Liver (tissue), 9 donors: ENCODE results near the gene PPM1N. TPM values are rescaled to one million over a fixed set of nuclear protein-coding genes. Genes with fewer than 3 reads are reported as not detected.

Experiments
- DNase-seq: peaks from one replicate; pipeline ENCODE4 v3.0.0-alpha.2; 2017; ENCODE audit warnings: low spot score
- H3K27ac ChIP-seq, 2 donors: one replicate each; pipeline ENCODE4 v1.7.0; 2013; ENCODE audit warnings: inconsistent platforms in 2 of 2, low read length in 2 of 2, control low read depth in 1 of 2, low read depth in 1 of 2, mild to moderate bottlenecking in 1 of 2
- H3K27me3 ChIP-seq, 4 donors: one replicate each; pipeline versions ENCODE4 v1.6.1 to v1.7.0; 2013; ENCODE audit warnings: low read length in 3 of 4, inconsistent platforms in 1 of 4, mild to moderate bottlenecking in 1 of 4, moderate library complexity in 1 of 4; ENCODE audit not compliant: control insufficient read depth in 4 of 4, insufficient read depth in 4 of 4
- H3K36me3 ChIP-seq, 4 donors: one replicate each; pipeline versions ENCODE4 v1.6.1 to v1.7.0; 2013; ENCODE audit warnings: low read length in 3 of 4, mild to moderate bottlenecking in 3 of 4, low read depth in 1 of 4, moderate library complexity in 1 of 4; ENCODE audit not compliant: control insufficient read depth in 4 of 4, insufficient read depth in 3 of 4
- H3K4me1 ChIP-seq, 4 donors: one replicate each; pipeline versions ENCODE4 v1.6.1 to v1.7.0; 2013; ENCODE audit warnings: low read length in 3 of 4, mild to moderate bottlenecking in 3 of 4, moderate library complexity in 1 of 4; ENCODE audit not compliant: control insufficient read depth in 4 of 4, insufficient read depth in 4 of 4
- H3K4me3 ChIP-seq, 3 donors: one replicate each; pipeline versions ENCODE4 v1.6.1 to v1.7.0; 2013; ENCODE audit warnings: low read length in 3 of 3, control low read depth in 1 of 3, low read depth in 1 of 3, mild to moderate bottlenecking in 1 of 3
- H3K9ac ChIP-seq, 2 donors: one replicate each; pipeline ENCODE4 v1.7.0; 2013; ENCODE audit warnings: low read length in 2 of 2, mild to moderate bottlenecking in 2 of 2, moderate library complexity in 2 of 2, control low read depth in 1 of 2, low read depth in 1 of 2
- H3K9me3 ChIP-seq, 4 donors: one replicate each; pipeline versions ENCODE4 v1.6.1 to v1.7.0; 2013; ENCODE audit warnings: low read length in 3 of 4; ENCODE audit not compliant: control insufficient read depth in 4 of 4
- ATF3 ChIP-seq: IDR thresholded peaks from 2 replicates; pipeline ENCODE4 v1.6.1; 2016; ENCODE audit warnings: antibody characterized with exemption
- CTCF ChIP-seq: fragments of 150-350 bp; IDR thresholded peaks from 2 replicates; pipeline ENCODE4 v1.5.1; 2017; ENCODE audit warnings: improper control_type of control experiment, low read depth, low read length; ENCODE audit not compliant: missing input control
- EGR1 ChIP-seq, 2 donors: IDR thresholded peaks; 2 replicates each; pipeline ENCODE4 v1.6.1; 2016 to 2018; ENCODE audit warnings: antibody characterized with exemption in 2 of 2, low read depth in 2 of 2
- FOXA1 ChIP-seq: IDR thresholded peaks from 2 replicates; pipeline ENCODE4 v1.6.1; 2016; ENCODE audit warnings: antibody characterized with exemption
- FOXA2 ChIP-seq: IDR thresholded peaks from 2 replicates; pipeline ENCODE4 v1.6.1; 2016; ENCODE audit warnings: antibody characterized with exemption
- GABPA ChIP-seq, 2 donors: IDR thresholded peaks in 1 of 2; conservative IDR thresholded peaks in 1 of 2; 2 replicates each; pipeline ENCODE4 v1.6.1; 2016; ENCODE audit warnings: antibody characterized with exemption in 2 of 2, mild to moderate bottlenecking in 1 of 2, moderate library complexity in 1 of 2
- HNF4A ChIP-seq, 2 donors: conservative IDR thresholded peaks; 2 replicates each; pipeline ENCODE4 v1.6.1; 2016; ENCODE audit warnings: antibody characterized with exemption in 2 of 2, mild to moderate bottlenecking in 2 of 2
- HNF4G ChIP-seq: IDR thresholded peaks from 2 replicates; pipeline ENCODE4 v1.6.1; 2016; ENCODE audit warnings: antibody characterized with exemption
- JUND ChIP-seq, 2 donors: IDR thresholded peaks; 2 replicates each; pipeline ENCODE4 v1.6.1; 2016; ENCODE audit warnings: antibody characterized with exemption in 2 of 2
- NR2F2 ChIP-seq: IDR thresholded peaks from 2 replicates; pipeline ENCODE4 v1.6.1; 2016; ENCODE audit warnings: antibody characterized with exemption
- RXRA ChIP-seq, 2 donors: IDR thresholded peaks; 2 replicates each; pipeline ENCODE4 v1.6.1; 2017 to 2018; ENCODE audit warnings: antibody characterized with exemption in 2 of 2, mild to moderate bottlenecking in 1 of 2
- TAF1 ChIP-seq: conservative IDR thresholded peaks from 2 replicates; pipeline ENCODE4 v1.6.1; 2016; ENCODE audit warnings: antibody characterized with exemption, mild to moderate bottlenecking
- YY1 ChIP-seq: IDR thresholded peaks from 2 replicates; pipeline ENCODE4 v1.6.1; 2016; ENCODE audit warnings: antibody characterized with exemption, mild to moderate bottlenecking
- ZBTB33 ChIP-seq: IDR thresholded peaks from 2 replicates; pipeline ENCODE4 v1.6.1; 2016; ENCODE audit warnings: antibody characterized with exemption
- WGBS: extraction: QIAGEN DNeasy Blood & Tissue Kit; methylation state at CpG from one replicate; pipeline ENCODE4 v1.1.7; 2013; 5-methylcytosine and 5-hydroxymethylcytosine counted together
- polyA plus RNA-seq, 2 donors: library from polyadenylated mRNA; stranded (reverse) in 1 of 2; unstranded in 1 of 2; fragments of 200-250 nt in 1 of 2; fragments of >200 nt in 1 of 2; fragmentation: Nextera tagmentation in 1 of 2; extraction: Ambion mirVana in 1 of 2; gene quantifications; one replicate each; pipeline versions ENCODE4 v1.2.1 to v1.2.3, GENCODE V29; 2013 to 2015
- total RNA-seq, 2 donors: library from RNA; depleted of rRNA; stranded (reverse); fragments of >200 nt; gene quantifications; one replicate each; pipeline ENCODE4 v1.2.3, GENCODE V29; 2014
- donor health status: healthy.
- donor health status: healthy.
- donor health status: healthy.
- donor health status: healthy.
- donor health status: healthy.

Gene PPM1N
- total and polyA plus RNA-seq, 4 donors = 0.17 to 1.5 (median 0.47) TPM

- no peak for DNase-seq
Measured at GRCh38 chr19:45473682-45474605, 24.3 kb upstream of the PPM1N start.

GRCh38 chr19:45474606-45475521 is 23.4 kb upstream of the PPM1N start:
- peaks cover 0 to 4% (median 2%) of the 10 kb centered on the region in 4 donors for H3K27me3 ChIP-seq

More at GRCh38 chr19:45473682-45474605, 24.3 kb upstream of the PPM1N start:
- Histone ChIP-seq H3K36me3 (no peaks in the 10 kb centered on the region), H3K27ac (no peak overlapping the region), H3K27me3 (peaks cover 0 to 4% (median 2%) of the 10 kb centered on the region in 4 donors), H3K4me1 (peaks cover 5 to 31% (median 19%) of the 10 kb centered on the region in 4 donors), H3K9me3 (no peaks in the 10 kb centered on the region), H3K4me3 (no peak overlapping the region), H3K9ac (no peak overlapping the region)
- no peak for TF ChIP-seq JUND (IDR thresholded peaks at IDR 0.05)
- no peak for TF ChIP-seq HNF4G
- no peak for TF ChIP-seq TAF1
- TF ChIP-seq GABPA (IDR thresholded peaks at IDR 0.05 in 1 of 2, conservative IDR thresholded peaks at IDR 0.05 in 1 of 2) = no peak
- no peak for TF ChIP-seq EGR1 (IDR thresholded peaks at IDR 0.05; ENCODE audit: low read depth in 2 of 2)
- TF ChIP-seq YY1 = no peak
- TF ChIP-seq ZBTB33 = no peak
- TF ChIP-seq RXRA (IDR thresholded peaks at IDR 0.05) = no peak
- no peak for TF ChIP-seq FOXA1
- WGBS = 62% methylated on average over 27 of the region's 27 CpGs

GRCh38 chr19:45475537-45476291 is 22.5 kb upstream of the PPM1N start:
- Histone ChIP-seq H3K36me3 (no peaks in the 10 kb centered on the region), H3K9ac (no peak overlapping the region), H3K4me1 (peaks cover 0 to 17% (median 9%) of the 10 kb centered on the region in 4 donors), H3K27ac (no peak overlapping the region), H3K9me3 (no peaks in the 10 kb centered on the region), H3K4me3 (no peak overlapping the region), H3K27me3 (peaks cover 0 to 4% (median 2%) of the 10 kb centered on the region in 4 donors)
- 66% methylated on average over 6 of the region's 6 CpGs for WGBS
- no peak for TF ChIP-seq RXRA (IDR thresholded peaks at IDR 0.05)
- TF ChIP-seq YY1 = no peak
- TF ChIP-seq FOXA1 = no peak
- no peak for TF ChIP-seq EGR1 (IDR thresholded peaks at IDR 0.05; ENCODE audit: low read depth in 2 of 2)
- TF ChIP-seq NR2F2 = no peak
- TF ChIP-seq HNF4A (conservative IDR thresholded peaks at IDR 0.05) = no peak
- TF ChIP-seq TAF1 = no peak
- no peak for TF ChIP-seq FOXA2
- TF ChIP-seq ZBTB33 = no peak
- TF ChIP-seq CTCF = no peak
- TF ChIP-seq GABPA (IDR thresholded peaks at IDR 0.05 in 1 of 2, conservative IDR thresholded peaks at IDR 0.05 in 1 of 2) = no peak
- no peak for TF ChIP-seq JUND (IDR thresholded peaks at IDR 0.05)
- TF ChIP-seq ATF3 = no peak
- no peak for DNase-seq

More at GRCh38 chr19:45474606-45475521, 23.4 kb upstream of the PPM1N start:
- Histone ChIP-seq H3K36me3 (no peaks in the 10 kb centered on the region), H3K9me3 (no peaks in the 10 kb centered on the region), H3K4me1 (peaks cover 3 to 23% (median 12%) of the 10 kb centered on the region in 4 donors), H3K4me3 (no peak overlapping the region), H3K27ac (no peak overlapping the region), H3K9ac (no peak overlapping the region)
- WGBS = 68% methylated on average over 28 of the region's 28 CpGs
- TF ChIP-seq FOXA2 (no peak), HNF4A (conservative IDR thresholded peaks at IDR 0.05) (no peak), FOXA1 (no peak)
- DNase-seq = no peak
